Skeletal muscle tissue (tissue), 4 donors: ENCODE data around the gene RTTN. TPM values are rescaled to one million over a fixed set of nuclear protein-coding genes. Genes with fewer than 3 reads are reported as not detected.
"Not testable (repeated sequence)": the region's sequence is repeated elsewhere in the genome, so short reads cannot be mapped to it uniquely, and the experiment has no call there.

Source experiments
- H3K27ac ChIP-seq: one replicate; pipeline ENCODE4 v1.7.0; 2013; ENCODE audit warnings: mild to moderate bottlenecking, low read depth, low read length, inconsistent platforms
- H3K27me3 ChIP-seq, 3 donors: one replicate each; pipeline ENCODE4 v1.7.0; 2013; ENCODE audit warnings: low read length in 3 of 3; ENCODE audit not compliant: control insufficient read depth in 3 of 3, insufficient read depth in 3 of 3
- H3K36me3 ChIP-seq, 3 donors: one replicate each; pipeline ENCODE4 v1.7.0; 2013; ENCODE audit warnings: low read length in 3 of 3; ENCODE audit not compliant: control insufficient read depth in 3 of 3, insufficient read depth in 3 of 3
- H3K4me1 ChIP-seq, 3 donors: one replicate each; pipeline ENCODE4 v1.7.0; 2013; ENCODE audit warnings: low read length in 3 of 3, mild to moderate bottlenecking in 3 of 3; ENCODE audit not compliant: control insufficient read depth in 3 of 3, insufficient read depth in 3 of 3
- H3K4me3 ChIP-seq, 3 donors: one replicate each; pipeline ENCODE4 v1.7.0; 2013; ENCODE audit warnings: low read length in 3 of 3
- H3K9ac ChIP-seq, 3 donors: one replicate each; pipeline ENCODE4 v1.7.0; 2013; ENCODE audit warnings: low read length in 3 of 3, mild to moderate bottlenecking in 3 of 3, moderate library complexity in 2 of 3, low read depth in 1 of 3
- H3K9me3 ChIP-seq, 3 donors: one replicate each; pipeline ENCODE4 v1.7.0; 2013; ENCODE audit warnings: low read length in 3 of 3; ENCODE audit not compliant: control insufficient read depth in 3 of 3
- total RNA-seq: library from RNA; depleted of rRNA; stranded (reverse); fragments of >200 nt; gene quantifications from one replicate; pipeline ENCODE4 v1.2.3, GENCODE V29; 2014
- donor health status: Osteomylitis.

Gene RTTN
- total RNA-seq, 1 donor from 2014 or later, result 43.8 TPM

- no peak overlapping the region for H3K4me3 ChIP-seq
- peaks cover 0 to 1% (median 0%) of the 10 kb centered on the region in 3 donors for H3K9me3 ChIP-seq
- no peak overlapping the region for H3K27ac ChIP-seq
- no peaks in the 10 kb centered on the region for H3K27me3 ChIP-seq
- no peak overlapping the region for H3K9ac ChIP-seq
- no peaks in the 10 kb centered on the region for H3K4me1 ChIP-seq
- H3K36me3 ChIP-seq, result peaks cover 0 to 5% (median 2%) of the 10 kb centered on the region in 3 donors
Measured at GRCh38 chr18:69982417-69982816, 223.1 kb downstream of the RTTN start.

GRCh38 chr18:69981948-69982347, 223.5 kb downstream of the RTTN start:
- Histone ChIP-seq H3K9ac (no peak overlapping the region), H3K4me3 (no peak overlapping the region), H3K27me3 (no peaks in the 10 kb centered on the region), H3K36me3 (peaks cover 0 to 5% (median 2%) of the 10 kb centered on the region in 3 donors), H3K9me3 (peaks cover 0 to 6% (median 2%) of the 10 kb centered on the region in 3 donors), H3K4me1 (no peaks in the 10 kb centered on the region), H3K27ac (no peak overlapping the region)

- H3K4me1 ChIP-seq, result no peaks in the 10 kb centered on the region
- H3K27ac ChIP-seq, result no peak overlapping the region
Measured at GRCh38 chr18:69980982-69981804, 224.3 kb downstream of the RTTN start.

GRCh38 chr18:69980509-69980908, 225.0 kb downstream of the RTTN start:
- Histone ChIP-seq H3K4me3 (no peak overlapping the region), H3K4me1 (no peaks in the 10 kb centered on the region), H3K36me3 (peaks cover 0 to 5% (median 2%) of the 10 kb centered on the region in 3 donors), H3K27me3 (no peaks in the 10 kb centered on the region), H3K9ac (no peak overlapping the region), H3K27ac (no peak overlapping the region), H3K9me3 (peaks cover 3 to 6% (median 4%) of the 10 kb centered on the region in 3 donors)

More at GRCh38 chr18:69980982-69981804, 224.3 kb downstream of the RTTN start:
- peaks cover 0 to 5% (median 2%) of the 10 kb centered on the region in 3 donors for H3K36me3 ChIP-seq
- no peak overlapping the region for H3K4me3 ChIP-seq
- H3K9me3 ChIP-seq, result peaks cover 3 to 6% (median 4%) of the 10 kb centered on the region in 3 donors
- H3K27me3 ChIP-seq, result no peaks in the 10 kb centered on the region
- no peak overlapping the region for H3K9ac ChIP-seq

DNA sequence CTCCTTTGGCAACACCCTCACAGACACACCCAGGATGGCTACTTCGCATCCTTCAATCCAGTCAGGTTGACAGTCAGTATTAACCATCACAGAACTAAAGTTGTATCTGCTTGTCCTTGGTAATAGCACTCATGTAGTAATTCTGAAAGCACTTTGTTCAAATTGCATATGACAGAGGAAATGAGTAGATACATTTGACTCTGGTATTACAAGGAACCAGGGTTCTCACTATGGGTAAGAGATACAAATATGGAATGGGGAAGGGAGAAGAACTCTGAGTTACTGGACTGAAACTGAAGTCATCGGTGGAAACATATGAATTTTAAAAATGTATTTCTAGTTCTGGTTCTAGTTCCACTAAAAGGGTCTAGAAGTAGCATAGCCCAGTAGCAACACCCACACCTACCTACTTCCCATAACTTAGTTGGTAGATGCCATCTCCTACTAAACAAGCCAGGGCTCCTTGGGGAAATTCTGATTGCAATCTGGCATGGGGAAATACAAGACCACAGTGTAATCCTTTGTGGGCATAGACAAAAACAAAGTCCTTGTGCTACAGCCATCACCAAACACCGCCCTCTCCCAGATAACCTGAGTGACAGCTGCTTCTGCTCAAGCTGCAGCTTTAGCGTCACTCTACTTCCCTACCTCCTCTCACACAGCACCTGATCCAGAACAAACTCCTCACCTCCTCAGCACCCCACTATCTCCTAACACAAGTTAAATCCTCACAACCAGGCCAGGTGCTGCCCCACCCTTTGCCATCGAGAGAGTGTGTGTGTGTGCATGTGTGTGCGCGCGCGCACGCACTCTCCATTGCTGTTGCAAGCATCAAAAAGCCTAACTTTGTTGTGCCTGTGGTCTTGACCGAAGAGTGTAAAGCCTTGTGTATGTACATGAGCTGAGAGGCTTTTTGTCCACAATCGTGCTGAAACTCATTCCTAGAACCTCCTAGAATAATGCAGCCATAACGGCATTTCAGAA, 226.5 kb downstream of the RTTN start:
- no peak overlapping the region for H3K9ac ChIP-seq
- peaks cover 4 to 8% (median 6%) of the 10 kb centered on the region in 3 donors for H3K9me3 ChIP-seq
- no peak overlapping the region for H3K27ac ChIP-seq
- H3K36me3 ChIP-seq, result peaks cover 0 to 5% (median 2%) of the 10 kb centered on the region in 3 donors
- H3K4me1 ChIP-seq, result no peaks in the 10 kb centered on the region
- H3K4me3 ChIP-seq, result no peak overlapping the region
- H3K27me3 ChIP-seq, result no peaks in the 10 kb centered on the region

GRCh38 chr18:69975294-69975693, 230.2 kb downstream of the RTTN start:
- H3K36me3 ChIP-seq, H3K4me3 ChIP-seq, H3K27ac ChIP-seq, H3K27me3 ChIP-seq, H3K9ac ChIP-seq, H3K4me1 ChIP-seq: not testable (repeated sequence)
- H3K9me3 ChIP-seq, result peaks cover 8 to 13% (median 9%) of the 10 kb centered on the region in 3 donors

GRCh38 chr18:69974365-69974764, 231.1 kb downstream of the RTTN start:
- H3K4me1 ChIP-seq, result no peaks in the 10 kb centered on the region
- no peak overlapping the region for H3K4me3 ChIP-seq
- H3K9ac ChIP-seq, result no peak overlapping the region
- no peaks in the 10 kb centered on the region for H3K27me3 ChIP-seq
- peaks cover 0 to 5% (median 3%) of the 10 kb centered on the region in 3 donors for H3K36me3 ChIP-seq
- no peak overlapping the region for H3K27ac ChIP-seq
- H3K9me3 ChIP-seq, result peaks cover 8 to 13% (median 9%) of the 10 kb centered on the region in 3 donors

- Histone ChIP-seq H3K9me3 (peaks cover 2 to 8% (median 7%) of the 10 kb centered on the region in 3 donors), H3K27ac (no peak overlapping the region), H3K4me1 (no peaks in the 10 kb centered on the region), H3K4me3 (no peak overlapping the region), H3K27me3 (no peaks in the 10 kb centered on the region), H3K36me3 (peaks cover 0 to 2% (median 0%) of the 10 kb centered on the region in 3 donors), H3K9ac (no peak overlapping the region)
Measured at GRCh38 chr18:69969491-69969890, 236.0 kb downstream of the RTTN start.

DNA sequence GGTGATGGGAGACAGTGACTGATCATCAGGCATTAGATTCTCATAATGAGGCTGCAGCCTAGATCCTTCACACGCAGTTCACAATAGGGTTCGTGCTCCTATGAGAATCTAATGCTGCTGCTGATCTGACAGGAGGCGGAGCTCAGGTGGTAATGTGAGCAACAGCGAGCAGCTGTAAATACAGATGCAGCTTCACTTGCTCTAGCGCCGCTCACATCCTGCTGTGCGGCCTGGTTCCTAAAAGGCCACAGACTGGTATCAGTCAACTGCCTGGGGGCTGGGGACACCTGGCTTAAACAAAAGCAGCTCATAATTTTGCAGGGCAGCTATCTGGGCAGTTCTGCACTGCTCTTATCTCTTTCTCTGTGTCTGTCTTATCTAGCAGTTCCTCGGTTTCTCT, 237.4 kb downstream of the RTTN start:
- H3K9ac ChIP-seq, result no peak overlapping the region
- H3K9me3 ChIP-seq, result peaks cover 2 to 8% (median 3%) of the 10 kb centered on the region in 3 donors
- no peaks in the 10 kb centered on the region for H3K27me3 ChIP-seq
- no peak overlapping the region for H3K27ac ChIP-seq
- H3K4me1 ChIP-seq, result no peaks in the 10 kb centered on the region
- H3K4me3 ChIP-seq, result no peak overlapping the region
- no peaks in the 10 kb centered on the region for H3K36me3 ChIP-seq
